ENCODE data around the gene MEN1.

- TF ChIP-seq, protein P1, sequence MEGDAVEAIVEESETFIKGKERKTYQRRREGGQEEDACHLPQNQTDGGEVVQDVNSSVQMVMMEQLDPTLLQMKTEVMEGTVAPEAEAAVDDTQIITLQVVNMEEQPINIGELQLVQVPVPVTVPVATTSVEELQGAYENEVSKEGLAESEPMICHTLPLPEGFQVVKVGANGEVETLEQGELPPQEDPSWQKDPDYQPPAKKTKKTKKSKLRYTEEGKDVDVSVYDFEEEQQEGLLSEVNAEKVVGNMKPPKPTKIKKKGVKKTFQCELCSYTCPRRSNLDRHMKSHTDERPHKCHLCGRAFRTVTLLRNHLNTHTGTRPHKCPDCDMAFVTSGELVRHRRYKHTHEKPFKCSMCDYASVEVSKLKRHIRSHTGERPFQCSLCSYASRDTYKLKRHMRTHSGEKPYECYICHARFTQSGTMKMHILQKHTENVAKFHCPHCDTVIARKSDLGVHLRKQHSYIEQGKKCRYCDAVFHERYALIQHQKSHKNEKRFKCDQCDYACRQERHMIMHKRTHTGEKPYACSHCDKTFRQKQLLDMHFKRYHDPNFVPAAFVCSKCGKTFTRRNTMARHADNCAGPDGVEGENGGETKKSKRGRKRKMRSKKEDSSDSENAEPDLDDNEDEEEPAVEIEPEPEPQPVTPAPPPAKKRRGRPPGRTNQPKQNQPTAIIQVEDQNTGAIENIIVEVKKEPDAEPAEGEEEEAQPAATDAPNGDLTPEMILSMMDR (CRISPR knock-in tag; IDR thresholded peaks at IDR 0.05), result no peak
- TF ChIP-seq, protein P2, sequence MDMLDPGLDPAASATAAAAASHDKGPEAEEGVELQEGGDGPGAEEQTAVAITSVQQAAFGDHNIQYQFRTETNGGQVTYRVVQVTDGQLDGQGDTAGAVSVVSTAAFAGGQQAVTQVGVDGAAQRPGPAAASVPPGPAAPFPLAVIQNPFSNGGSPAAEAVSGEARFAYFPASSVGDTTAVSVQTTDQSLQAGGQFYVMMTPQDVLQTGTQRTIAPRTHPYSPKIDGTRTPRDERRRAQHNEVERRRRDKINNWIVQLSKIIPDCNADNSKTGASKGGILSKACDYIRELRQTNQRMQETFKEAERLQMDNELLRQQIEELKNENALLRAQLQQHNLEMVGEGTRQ (IDR thresholded peaks at IDR 0.05; ENCODE audit: low read depth, low read length), result no peak
- TF ChIP-seq, protein P2 (CRISPR knock-in tag; IDR thresholded peaks at IDR 0.05; ENCODE audit: borderline replicate concordance), result no peak
- TF ChIP-seq YEATS2 (CRISPR knock-in tag; IDR thresholded peaks at IDR 0.05; ENCODE audit: borderline replicate concordance), result no peak
Observed at GRCh38 chr11:64842366-64842759, 32.0 kb upstream of the MEN1 start.

All from HepG2 (cell line).